Central memory CD8-positive, alpha-beta T cell (primary cell): ENCODE measurements around the gene ADPRM.

Experiments used
- ATAC-seq: fragments of 150-1000 bp; cut with Tn5 transposase; replicated peaks from 2 replicates; pipeline ENCODE4 v1.10.0; 2022; ENCODE audit warnings: mild to moderate bottlenecking, moderate FRiP score, moderate number of reproducible peaks; ENCODE audit not compliant: poor library complexity, severe bottlenecking; ENCODE audit errors: extremely low read depth
- DNase-seq, 2 donors: peaks; one replicate each; pipeline ENCODE4 v3.0.0; 2021; ENCODE audit warnings: low spot score in 2 of 2
- H3K27ac Mint-ChIP-seq: one replicate; pipeline ENCODE4 v1.8.0; 2022; ENCODE audit warnings: low read depth, mild to moderate bottlenecking, moderate library complexity, mixed read lengths
- H3K27me3 Mint-ChIP-seq: one replicate; pipeline ENCODE4 v1.8.0; 2022; ENCODE audit warnings: mixed read lengths
- H3K36me3 Mint-ChIP-seq: one replicate; pipeline ENCODE4 v1.8.0; 2022; ENCODE audit warnings: mild to moderate bottlenecking, moderate library complexity, mixed read lengths; ENCODE audit not compliant: insufficient read depth
- H3K4me1 Mint-ChIP-seq: one replicate; pipeline ENCODE4 v1.8.0; 2022; ENCODE audit warnings: mixed read lengths
- H3K4me3 Mint-ChIP-seq: one replicate; pipeline ENCODE4 v1.8.0; 2022; ENCODE audit warnings: mild to moderate bottlenecking, moderate library complexity, mixed read lengths
- H3K9me3 Mint-ChIP-seq: one replicate; pipeline ENCODE4 v1.8.0; 2022; ENCODE audit warnings: mixed read lengths

ADPRM gene

DNA sequence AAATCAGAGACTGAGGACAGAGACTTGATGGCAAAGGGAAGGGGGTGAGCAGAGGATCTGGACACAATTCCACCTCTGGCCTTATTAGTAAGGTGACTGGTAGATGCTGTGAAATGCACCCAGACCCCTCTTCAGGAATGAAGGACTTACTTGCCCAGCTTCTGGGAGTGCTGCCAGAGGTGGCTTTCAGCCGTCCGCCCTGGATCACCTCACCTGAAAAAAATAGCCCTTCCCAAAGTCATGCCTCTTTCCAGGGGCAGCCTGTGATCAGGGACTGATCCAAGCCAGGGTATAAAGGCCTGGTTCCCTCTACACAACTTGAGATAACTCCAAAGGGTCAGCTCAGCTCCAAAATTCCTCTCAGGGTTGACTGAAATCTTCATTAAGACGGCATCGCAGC lies 52.8 kb downstream of the ADPRM start:
- no peak overlapping the region for H3K4me3 Mint-ChIP-seq
- H3K4me1 Mint-ChIP-seq = no peaks in the 10 kb centered on the region
- no peaks in the 10 kb centered on the region for H3K9me3 Mint-ChIP-seq
- no peak overlapping the region for H3K27ac Mint-ChIP-seq
- H3K27me3 Mint-ChIP-seq = peaks cover 30% of the 10 kb centered on the region
- DNase-seq (no peak), ATAC-seq (no peak)
- no peaks in the 10 kb centered on the region for H3K36me3 Mint-ChIP-seq

DNA sequence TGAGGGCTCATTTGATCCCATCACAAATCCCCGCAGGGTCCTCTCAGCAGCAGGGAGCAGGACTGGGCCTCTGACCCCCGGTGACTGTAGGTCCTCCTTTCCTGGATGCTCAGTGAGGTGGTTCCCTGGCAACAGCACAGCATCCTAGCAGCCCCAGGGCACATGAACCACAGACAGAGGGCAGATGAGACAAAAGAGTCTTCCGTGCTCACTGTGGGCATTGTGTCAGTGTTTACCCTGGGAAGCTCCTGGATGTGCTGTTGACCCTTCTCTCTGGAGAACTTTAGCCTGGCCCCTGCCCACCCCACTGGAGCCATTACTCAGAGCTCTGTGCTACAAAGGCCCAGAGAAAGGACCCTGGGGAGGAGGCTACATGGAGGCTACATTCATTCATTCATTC lies 54.2 kb downstream of the ADPRM start:
- ATAC-seq = no peak
- no peak overlapping the region for H3K27ac Mint-ChIP-seq
- no peak for DNase-seq
- peaks cover 2% of the 10 kb centered on the region for H3K36me3 Mint-ChIP-seq
- no peaks in the 10 kb centered on the region for H3K4me1 Mint-ChIP-seq
- H3K4me3 Mint-ChIP-seq = no peak overlapping the region
- no peaks in the 10 kb centered on the region for H3K9me3 Mint-ChIP-seq
- peaks cover 30% of the 10 kb centered on the region for H3K27me3 Mint-ChIP-seq

- Mint-ChIP-seq H3K36me3 (peaks cover 2% of the 10 kb centered on the region), H3K9me3 (no peaks in the 10 kb centered on the region), H3K27me3 (peaks cover 19% of the 10 kb centered on the region), H3K4me3 (no peak overlapping the region), H3K4me1 (no peaks in the 10 kb centered on the region), H3K27ac (no peak overlapping the region)
- DNase-seq (no peak), ATAC-seq (no peak)
Observed at GRCh38 chr17:10752696-10753095, 55.3 kb downstream of the ADPRM start.

GRCh38 chr17:10754109-10754508 lies 56.7 kb downstream of the ADPRM start:
- H3K4me3 Mint-ChIP-seq = no peak overlapping the region
- no peaks in the 10 kb centered on the region for H3K9me3 Mint-ChIP-seq
- no peak for DNase-seq
- no peak overlapping the region for H3K27ac Mint-ChIP-seq
- H3K27me3 Mint-ChIP-seq = peaks cover 15% of the 10 kb centered on the region
- peaks cover 2% of the 10 kb centered on the region for H3K36me3 Mint-ChIP-seq
- no peaks in the 10 kb centered on the region for H3K4me1 Mint-ChIP-seq
- ATAC-seq = no peak

DNA sequence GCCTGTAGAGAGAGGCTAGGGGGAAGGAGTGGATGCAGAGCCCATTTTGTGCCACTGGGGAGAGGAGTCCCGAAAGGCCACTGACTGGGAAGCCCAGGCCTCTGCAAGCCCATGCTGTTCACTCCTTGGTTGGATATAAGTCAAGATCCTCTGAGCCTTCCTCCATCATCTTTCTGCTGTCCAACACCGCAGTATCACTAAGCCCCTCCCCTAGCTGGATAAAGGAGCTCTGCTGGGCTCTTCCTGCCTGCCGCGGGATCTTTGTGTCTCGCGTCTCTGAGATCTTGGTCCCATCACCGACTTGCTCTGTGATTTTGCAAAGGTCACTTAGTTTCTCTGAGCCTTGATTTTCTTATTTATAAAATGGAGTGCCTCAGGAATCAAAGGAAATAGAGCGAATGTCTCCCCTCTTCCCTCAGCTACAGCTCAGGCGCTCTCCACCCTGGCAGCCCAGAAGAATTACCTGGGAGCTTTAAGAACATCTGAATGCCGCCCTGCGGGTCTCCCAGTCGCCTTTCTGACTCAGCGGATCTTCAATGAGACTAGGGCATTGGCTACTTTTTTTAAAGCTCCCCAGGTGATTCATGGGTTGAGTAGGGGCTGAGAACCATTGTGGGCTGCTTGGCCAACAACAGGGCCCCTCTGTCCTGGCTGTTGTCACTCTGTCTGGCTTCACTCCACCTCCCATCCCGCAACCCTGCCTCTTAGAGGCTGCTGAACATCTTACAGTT lies 57.6 kb downstream of the ADPRM start:
- DNase-seq = no peak
- H3K4me3 Mint-ChIP-seq = no peak overlapping the region
- H3K9me3 Mint-ChIP-seq = no peaks in the 10 kb centered on the region
- ATAC-seq = no peak
- H3K36me3 Mint-ChIP-seq = peaks cover 2% of the 10 kb centered on the region
- H3K4me1 Mint-ChIP-seq = no peaks in the 10 kb centered on the region
- peaks cover 8% of the 10 kb centered on the region for H3K27me3 Mint-ChIP-seq
- H3K27ac Mint-ChIP-seq = no peak overlapping the region

DNA sequence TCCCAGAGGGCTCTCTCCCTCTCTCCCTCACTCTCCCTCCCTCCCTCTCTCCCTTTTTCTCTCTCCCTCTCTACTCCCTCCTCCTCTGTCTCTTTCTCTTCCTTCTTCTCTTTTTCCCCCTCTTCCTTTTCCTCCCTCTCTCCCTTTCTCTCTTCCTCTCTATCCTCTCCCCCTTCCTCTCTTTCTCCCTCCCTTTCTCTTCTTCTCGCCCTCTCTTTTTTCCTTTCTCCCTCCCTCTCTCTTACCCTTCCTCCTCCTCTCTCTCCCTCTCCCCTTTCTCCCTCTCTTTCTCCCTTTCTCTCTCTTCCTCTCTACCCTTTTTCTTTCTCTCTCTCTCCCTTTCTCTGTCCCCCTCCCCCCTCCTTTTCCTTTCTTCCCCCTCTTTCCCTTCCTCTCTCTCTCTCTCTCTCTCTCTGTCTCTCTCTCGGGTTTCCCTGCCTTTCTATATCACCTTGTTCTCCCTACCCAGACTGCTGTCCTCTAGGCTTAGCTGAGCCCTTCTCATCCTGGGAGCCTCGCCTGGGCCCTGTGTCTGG lies 58.3 kb downstream of the ADPRM start:
- peaks cover 2% of the 10 kb centered on the region for H3K36me3 Mint-ChIP-seq
- no peaks in the 10 kb centered on the region for H3K4me1 Mint-ChIP-seq
- no peak overlapping the region for H3K4me3 Mint-ChIP-seq
- peaks cover 3% of the 10 kb centered on the region for H3K27me3 Mint-ChIP-seq
- DNase-seq = no peak
- H3K9me3 Mint-ChIP-seq = no peaks in the 10 kb centered on the region
- no peak overlapping the region for H3K27ac Mint-ChIP-seq
- no peak for ATAC-seq

DNA sequence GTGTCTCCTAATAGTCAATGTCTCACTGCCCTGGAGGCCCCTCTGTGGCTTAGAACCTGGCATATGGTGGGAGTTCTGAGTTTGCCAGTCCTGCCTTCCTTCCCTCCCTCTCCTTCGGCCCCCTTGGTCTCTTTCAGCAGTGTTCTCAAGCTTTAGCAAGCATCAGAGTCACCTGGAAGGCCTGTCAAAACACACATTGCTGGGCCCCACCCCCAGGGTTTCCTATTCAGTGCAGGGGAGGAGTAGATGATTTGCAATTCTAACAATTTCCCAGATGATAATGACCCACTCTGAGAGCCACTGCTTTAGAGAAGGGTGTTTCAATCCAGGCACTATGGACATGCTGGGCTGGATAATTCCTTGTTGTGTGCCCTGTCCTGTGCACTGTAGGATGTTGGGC lies 58.8 kb downstream of the ADPRM start:
- peaks cover 2% of the 10 kb centered on the region for H3K36me3 Mint-ChIP-seq
- no peaks in the 10 kb centered on the region for H3K4me1 Mint-ChIP-seq
- no peak overlapping the region for H3K27ac Mint-ChIP-seq
- H3K27me3 Mint-ChIP-seq = no peaks in the 10 kb centered on the region
- DNase-seq (no peak), ATAC-seq (no peak)
- H3K4me3 Mint-ChIP-seq = no peak overlapping the region
- no peaks in the 10 kb centered on the region for H3K9me3 Mint-ChIP-seq

GRCh38 chr17:10756619-10757018 lies 59.2 kb downstream of the ADPRM start:
- Mint-ChIP-seq H3K27ac (no peak overlapping the region), H3K9me3 (no peaks in the 10 kb centered on the region), H3K4me3 (no peak overlapping the region), H3K36me3 (peaks cover 2% of the 10 kb centered on the region), H3K27me3 (peaks cover 3% of the 10 kb centered on the region), H3K4me1 (no peaks in the 10 kb centered on the region)
- no peak for ATAC-seq
- DNase-seq = no peak

- Mint-ChIP-seq H3K4me3 (no peak overlapping the region), H3K27me3 (peaks cover 7% of the 10 kb centered on the region), H3K36me3 (peaks cover 2% of the 10 kb centered on the region), H3K27ac (no peak overlapping the region), H3K9me3 (no peaks in the 10 kb centered on the region), H3K4me1 (no peaks in the 10 kb centered on the region)
- ATAC-seq = no peak
- DNase-seq = no peak
Observed at GRCh38 chr17:10757067-10757466, 59.7 kb downstream of the ADPRM start.

- no peak for DNase-seq
- H3K27me3 Mint-ChIP-seq = peaks cover 13% of the 10 kb centered on the region
- no peaks in the 10 kb centered on the region for H3K4me1 Mint-ChIP-seq
- H3K9me3 Mint-ChIP-seq = no peaks in the 10 kb centered on the region
- no peak overlapping the region for H3K4me3 Mint-ChIP-seq
- ATAC-seq = no peak
- no peak overlapping the region for H3K27ac Mint-ChIP-seq
- peaks cover 2% of the 10 kb centered on the region for H3K36me3 Mint-ChIP-seq
Observed at GRCh38 chr17:10757647-10758046, 60.3 kb downstream of the ADPRM start.

- H3K9me3 Mint-ChIP-seq = no peaks in the 10 kb centered on the region
- H3K4me1 Mint-ChIP-seq = no peaks in the 10 kb centered on the region
- DNase-seq (no peak), ATAC-seq (no peak)
- H3K4me3 Mint-ChIP-seq = no peak overlapping the region
- peaks cover 2% of the 10 kb centered on the region for H3K36me3 Mint-ChIP-seq
- no peak overlapping the region for H3K27ac Mint-ChIP-seq
- peaks cover 16% of the 10 kb centered on the region for H3K27me3 Mint-ChIP-seq
Observed at GRCh38 chr17:10758062-10758461, 60.7 kb downstream of the ADPRM start.
